Body of pancreas (tissue), 4 donors: Measurements from ENCODE around the gene PIGB. TPM values are rescaled to one million over a fixed set of nuclear protein-coding genes. Genes with fewer than 3 reads are reported as not detected.
"Not testable (repeated sequence)": the region's sequence is repeated elsewhere in the genome, so short reads cannot be mapped to it uniquely, and the experiment has no call there.

Source experiments
- ATAC-seq: fragments of 150-250 bp; one replicate; pipeline ENCODE4 v1.9.1; 2016
- DNase-seq, 4 donors: peaks; one replicate each; pipeline ENCODE4 v3.0.0-alpha.2; 2019
- H3K27ac ChIP-seq, 4 donors: fragments of 200-600 bp; sonication (generic); 1 replicate in 3 of 4; 2 replicates in 1 of 4; pipeline versions ENCODE4 v1.5.1 to v1.6.1; 2016 to 2019; ENCODE audit warnings: mild to moderate bottlenecking in 1 of 4, mixed read lengths in 1 of 4, moderate library complexity in 1 of 4
- H3K27me3 ChIP-seq, 2 donors: fragments of 200-600 bp; sonication (generic); one replicate each; pipeline ENCODE4 v1.6.0; 2016; ENCODE audit warnings: mild to moderate bottlenecking in 1 of 2
- H3K36me3 ChIP-seq, 2 donors: fragments of 200-600 bp; sonication (generic); replicated peaks in 1 of 2; 2 replicates each; pipeline ENCODE4 v1.5.1; 2016; ENCODE audit warnings: low read depth in 2 of 2; ENCODE audit not compliant: insufficient read depth in 1 of 2
- H3K4me1 ChIP-seq: fragments of 200-600 bp; sonication (generic); one replicate; pipeline ENCODE4 v1.6.0; 2016
- H3K4me3 ChIP-seq, 2 donors: fragments of 200-600 bp; sonication (generic); 1 replicate in 1 of 2; 2 replicates in 1 of 2; pipeline ENCODE4 v1.5.1; 2016 to 2019
- H3K9me3 ChIP-seq, 3 donors: fragments of 200-600 bp; sonication (generic); 1 replicate in 2 of 3; 2 replicates in 1 of 3; pipeline ENCODE4 v1.5.1; 2016
- POLR2A ChIP-seq, 3 donors: fragments of 450-650 bp; IDR thresholded peaks; one replicate each; pipeline ENCODE4 v1.6.1; 2016; ENCODE audit warnings: antibody characterized with exemption in 3 of 3, mild to moderate bottlenecking in 2 of 3
- WGBS, 2 donors: methylation state at CpG; one replicate each; pipeline ENCODE4 v1.1.5; 2017; 5-methylcytosine and 5-hydroxymethylcytosine counted together
- intact Hi-C: fragments of 100-400 bp; cut with DNase I; formaldehyde crosslinking; loops from one replicate; pipeline ENCODE4 v1.15.1; 2023
- total RNA-seq, 2 donors: library from RNA; depleted of rRNA; stranded (reverse); fragments of >200 nt; gene quantifications; one replicate each; pipeline ENCODE4 v1.1.0, GENCODE V29; 2016
- TF ChIP-seq, protein P1 (sequence below), 7 experiments: fragments of 450-650 bp in 4 of 7; fragments of 200-600 bp in 3 of 7; sonication (generic) in 3 of 7; IDR thresholded peaks; one replicate each; pipeline ENCODE4 v1.5.1; 2016 to 2019; ENCODE audit warnings: antibody characterized with exemption in 7 of 7

Gene PIGB
- total RNA-seq, 2 donors from 2014 or later, result 9.1 to 17.1 TPM

DNA sequence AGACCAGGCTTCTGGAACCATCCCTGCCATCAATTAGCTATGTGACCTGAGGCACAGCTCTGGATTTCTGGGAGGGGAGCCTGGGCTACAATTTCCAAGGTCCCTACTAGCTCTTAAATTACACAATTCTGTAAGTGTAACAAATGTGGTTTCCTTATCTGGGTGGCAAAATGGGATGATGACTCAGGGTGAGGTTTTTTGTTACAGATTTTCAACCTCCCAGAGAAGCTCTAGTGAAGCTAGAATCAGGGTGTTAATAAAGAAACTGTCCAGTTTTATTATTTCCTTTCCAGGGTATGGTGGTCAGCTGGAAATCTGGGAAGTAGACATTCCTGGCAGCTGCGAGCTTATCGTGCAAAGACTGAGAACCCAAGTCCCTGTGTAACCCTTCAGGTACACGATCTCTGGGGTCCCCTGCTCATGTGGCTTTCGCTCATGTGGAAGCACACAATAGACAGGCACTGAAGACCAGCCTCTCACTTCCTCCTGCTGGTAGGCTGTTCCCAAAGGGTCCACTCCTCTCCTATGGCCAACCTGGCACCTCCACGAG, 36.7 kb upstream of the PIGB start:
- no peaks in the 10 kb centered on the region for H3K27me3 ChIP-seq
- ATAC-seq (peak; percentile 30), DNase-seq (peak; percentile 18 to 51 (median 23))
- H3K4me3 ChIP-seq, result no peak overlapping the region
- H3K4me1 ChIP-seq, result peaks cover 46% of the 10 kb centered on the region
- 40 to 41% methylated on average over 3 to 5 of the region's 5 CpGs for WGBS, 2 donors
- no peak for TF ChIP-seq POLR2A (IDR thresholded peaks at IDR 0.05)
- TF ChIP-seq, protein P1, sequence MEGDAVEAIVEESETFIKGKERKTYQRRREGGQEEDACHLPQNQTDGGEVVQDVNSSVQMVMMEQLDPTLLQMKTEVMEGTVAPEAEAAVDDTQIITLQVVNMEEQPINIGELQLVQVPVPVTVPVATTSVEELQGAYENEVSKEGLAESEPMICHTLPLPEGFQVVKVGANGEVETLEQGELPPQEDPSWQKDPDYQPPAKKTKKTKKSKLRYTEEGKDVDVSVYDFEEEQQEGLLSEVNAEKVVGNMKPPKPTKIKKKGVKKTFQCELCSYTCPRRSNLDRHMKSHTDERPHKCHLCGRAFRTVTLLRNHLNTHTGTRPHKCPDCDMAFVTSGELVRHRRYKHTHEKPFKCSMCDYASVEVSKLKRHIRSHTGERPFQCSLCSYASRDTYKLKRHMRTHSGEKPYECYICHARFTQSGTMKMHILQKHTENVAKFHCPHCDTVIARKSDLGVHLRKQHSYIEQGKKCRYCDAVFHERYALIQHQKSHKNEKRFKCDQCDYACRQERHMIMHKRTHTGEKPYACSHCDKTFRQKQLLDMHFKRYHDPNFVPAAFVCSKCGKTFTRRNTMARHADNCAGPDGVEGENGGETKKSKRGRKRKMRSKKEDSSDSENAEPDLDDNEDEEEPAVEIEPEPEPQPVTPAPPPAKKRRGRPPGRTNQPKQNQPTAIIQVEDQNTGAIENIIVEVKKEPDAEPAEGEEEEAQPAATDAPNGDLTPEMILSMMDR (IDR thresholded peaks at IDR 0.05), result no peak
- intact Hi-C loops, result no loop called here
- H3K36me3 ChIP-seq, result no peaks in the 10 kb centered on the region
- H3K27ac ChIP-seq, result peak overlapping the region in 3 of 4 donors; percentile 59 to 70 (median 70)
- no peaks in the 10 kb centered on the region for H3K9me3 ChIP-seq

DNA sequence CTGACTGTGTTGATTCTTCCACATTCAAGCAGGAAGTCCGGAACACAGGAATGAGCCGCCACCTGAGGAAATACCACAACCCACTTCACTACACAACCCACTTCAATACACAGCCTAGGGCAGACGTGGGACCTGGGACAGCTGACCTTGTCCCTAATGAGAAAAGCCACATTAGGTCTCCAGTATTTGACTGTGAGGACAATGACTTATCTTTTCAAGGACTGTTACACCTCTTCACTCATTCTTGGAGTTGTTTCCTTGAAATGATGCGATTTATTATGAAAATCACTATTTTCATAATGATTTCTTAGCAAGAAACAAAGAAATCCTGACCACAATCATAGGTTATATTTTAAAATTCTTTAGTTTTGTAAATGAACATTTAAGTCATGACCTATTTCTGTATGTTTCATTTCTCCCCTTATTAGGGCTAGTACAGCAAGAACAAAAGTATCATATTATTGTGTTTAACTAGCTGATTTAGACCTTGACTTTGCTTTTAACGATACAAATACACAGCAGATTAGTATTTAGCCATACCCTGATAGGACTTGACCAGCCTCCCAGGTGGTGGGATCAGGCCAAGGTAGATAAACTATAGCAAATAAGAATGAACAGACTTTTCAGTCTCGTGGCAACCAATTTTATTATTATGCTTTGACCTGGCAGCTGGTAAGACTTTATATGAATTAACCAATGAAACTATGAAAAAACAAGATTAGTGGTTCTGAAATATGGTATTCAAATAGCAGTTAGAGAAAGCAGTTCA, 35.5 kb upstream of the PIGB start:
- TF ChIP-seq, protein P1 (IDR thresholded peaks at IDR 0.05), result no peak
- no peak for TF ChIP-seq POLR2A (IDR thresholded peaks at IDR 0.05)
- DNase-seq (peak; percentile 46 to 71 (median 62)), ATAC-seq (peak; percentile 82)
- WGBS, 2 donors, result 23 to 30% methylated on average over 6 of the region's 6 CpGs
- H3K4me1 ChIP-seq, result peaks cover 52% of the 10 kb centered on the region
- no peaks in the 10 kb centered on the region for H3K36me3 ChIP-seq
- H3K4me3 ChIP-seq, result no peak overlapping the region
- H3K9me3 ChIP-seq, result no peaks in the 10 kb centered on the region
- intact Hi-C loops, result no loop called here
- H3K27ac ChIP-seq, result peak overlapping the region; percentile 59 to 70 (median 70)
- no peaks in the 10 kb centered on the region for H3K27me3 ChIP-seq

- peak overlapping the region in 3 of 4 donors; percentile 59 to 70 (median 70) for H3K27ac ChIP-seq
- H3K36me3 ChIP-seq, result no peaks in the 10 kb centered on the region
- no peak overlapping the region for H3K4me3 ChIP-seq
- 50 to 57% methylated on average over 1 of the region's 1 CpG for WGBS, 2 donors
- ATAC-seq (no peak), DNase-seq (no peak)
- no peaks in the 10 kb centered on the region for H3K27me3 ChIP-seq
- peaks cover 49% of the 10 kb centered on the region for H3K4me1 ChIP-seq
- H3K9me3 ChIP-seq, result no peaks in the 10 kb centered on the region
- intact Hi-C loops, result no loop called here
- TF ChIP-seq POLR2A (IDR thresholded peaks at IDR 0.05), result no peak
- TF ChIP-seq, protein P1 (IDR thresholded peaks at IDR 0.05), result no peak
Measured at GRCh38 chr15:55284426-55284825, 34.6 kb upstream of the PIGB start.

DNA sequence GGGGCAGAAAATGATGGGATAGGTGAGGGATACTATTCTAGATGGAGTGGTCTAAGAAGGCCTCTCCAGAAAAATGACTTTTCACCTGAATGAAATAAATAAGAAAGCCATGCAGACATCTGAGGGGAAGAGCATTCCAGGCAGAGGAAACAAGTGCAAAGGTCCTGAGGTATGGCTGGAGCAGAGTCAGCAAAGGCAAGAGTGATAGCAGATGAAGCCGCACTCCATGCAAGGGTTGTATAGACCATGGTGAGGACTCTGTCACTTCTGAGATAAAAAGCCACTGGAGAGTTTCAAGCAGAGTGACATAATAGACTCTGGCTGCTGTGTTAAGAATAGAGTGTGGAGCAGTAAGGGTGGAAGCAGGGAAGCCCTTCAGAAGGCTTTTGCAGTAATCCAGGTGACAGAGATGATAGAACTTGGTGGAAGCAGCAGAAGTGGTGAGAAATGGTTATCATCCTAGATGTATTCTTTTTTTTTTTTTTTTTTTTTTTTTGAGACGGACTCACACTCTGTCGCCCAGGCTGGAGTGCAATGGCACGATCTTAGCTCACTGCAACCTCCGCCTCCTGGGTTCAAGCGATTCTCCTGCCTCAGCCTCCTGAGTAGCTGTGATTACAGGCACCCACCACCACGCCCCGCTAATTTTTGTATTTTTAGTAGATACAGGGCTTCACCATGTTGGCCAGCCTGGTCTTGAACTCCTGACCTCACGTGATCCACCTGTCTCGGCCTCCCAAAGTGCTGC, 32.4 kb upstream of the PIGB start:
- H3K9me3 ChIP-seq, H3K36me3 ChIP-seq, H3K27ac ChIP-seq, intact Hi-C loops, ATAC-seq, H3K27me3 ChIP-seq, DNase-seq, H3K4me3 ChIP-seq: not testable (repeated sequence)
- H3K4me1 ChIP-seq, result peaks cover 47% of the 10 kb centered on the region
- 93 to 98% methylated on average over 10 of the region's 10 CpGs for WGBS, 2 donors
